ENCODE results near the gene SEMA4B. TPM values are rescaled to one million over a fixed set of nuclear protein-coding genes. Genes with fewer than 3 reads are reported as not detected.

SEMA4B gene
- total and polyA plus RNA-seq, 10 of the 15 experiments (the other 5 are each of a cell fraction or from before 2014, with no cell fraction given), result 0.87 to 26.0 (median 9.3) TPM

DNA sequence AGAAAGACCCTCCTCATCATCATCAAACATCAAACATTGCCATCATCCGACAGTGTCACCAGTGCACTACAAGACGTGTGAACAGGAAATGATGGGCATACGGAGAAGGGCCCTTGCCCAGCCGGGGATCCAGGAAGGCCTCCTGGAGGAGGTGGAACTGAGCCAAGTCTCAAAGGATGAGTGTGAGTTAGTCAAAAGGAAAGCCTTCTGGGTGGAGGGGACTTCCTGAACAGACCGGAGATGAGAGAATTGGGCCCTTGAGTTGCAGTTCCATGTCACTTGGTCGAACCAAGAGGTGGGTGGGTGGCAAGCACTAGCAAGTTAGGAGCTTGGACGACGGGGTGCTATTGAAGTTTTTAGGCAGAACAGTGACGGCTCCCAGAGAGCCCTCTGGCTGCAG lies 8.5 kb downstream of the SEMA4B start (continued):
- TF ChIP-seq, protein P1, sequence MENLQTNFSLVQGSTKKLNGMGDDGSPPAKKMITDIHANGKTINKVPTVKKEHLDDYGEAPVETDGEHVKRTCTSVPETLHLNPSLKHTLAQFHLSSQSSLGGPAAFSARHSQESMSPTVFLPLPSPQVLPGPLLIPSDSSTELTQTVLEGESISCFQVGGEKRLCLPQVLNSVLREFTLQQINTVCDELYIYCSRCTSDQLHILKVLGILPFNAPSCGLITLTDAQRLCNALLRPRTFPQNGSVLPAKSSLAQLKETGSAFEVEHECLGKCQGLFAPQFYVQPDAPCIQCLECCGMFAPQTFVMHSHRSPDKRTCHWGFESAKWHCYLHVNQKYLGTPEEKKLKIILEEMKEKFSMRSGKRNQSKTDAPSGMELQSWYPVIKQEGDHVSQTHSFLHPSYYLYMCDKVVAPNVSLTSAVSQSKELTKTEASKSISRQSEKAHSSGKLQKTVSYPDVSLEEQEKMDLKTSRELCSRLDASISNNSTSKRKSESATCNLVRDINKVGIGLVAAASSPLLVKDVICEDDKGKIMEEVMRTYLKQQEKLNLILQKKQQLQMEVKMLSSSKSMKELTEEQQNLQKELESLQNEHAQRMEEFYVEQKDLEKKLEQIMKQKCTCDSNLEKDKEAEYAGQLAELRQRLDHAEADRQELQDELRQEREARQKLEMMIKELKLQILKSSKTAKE (IDR thresholded peaks at IDR 0.05; ENCODE audit: low read depth, poor library complexity, severe bottlenecking), result no peak
- TF ChIP-seq, protein P2, sequence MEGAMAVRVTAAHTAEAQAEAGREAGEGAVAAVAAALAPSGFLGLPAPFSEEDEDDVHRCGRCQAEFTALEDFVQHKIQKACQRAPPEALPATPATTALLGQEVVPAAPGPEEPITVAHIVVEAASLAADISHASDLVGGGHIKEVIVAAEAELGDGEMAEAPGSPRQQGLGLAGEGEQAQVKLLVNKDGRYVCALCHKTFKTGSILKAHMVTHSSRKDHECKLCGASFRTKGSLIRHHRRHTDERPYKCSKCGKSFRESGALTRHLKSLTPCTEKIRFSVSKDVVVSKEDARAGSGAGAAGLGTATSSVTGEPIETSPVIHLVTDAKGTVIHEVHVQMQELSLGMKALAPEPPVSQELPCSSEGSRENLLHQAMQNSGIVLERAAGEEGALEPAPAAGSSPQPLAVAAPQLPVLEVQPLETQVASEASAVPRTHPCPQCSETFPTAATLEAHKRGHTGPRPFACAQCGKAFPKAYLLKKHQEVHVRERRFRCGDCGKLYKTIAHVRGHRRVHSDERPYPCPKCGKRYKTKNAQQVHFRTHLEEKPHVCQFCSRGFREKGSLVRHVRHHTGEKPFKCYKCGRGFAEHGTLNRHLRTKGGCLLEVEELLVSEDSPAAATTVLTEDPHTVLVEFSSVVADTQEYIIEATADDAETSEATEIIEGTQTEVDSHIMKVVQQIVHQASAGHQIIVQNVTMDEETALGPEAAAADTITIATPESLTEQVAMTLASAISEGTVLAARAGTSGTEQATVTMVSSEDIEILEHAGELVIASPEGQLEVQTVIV (IDR thresholded peaks at IDR 0.05; ENCODE audit: borderline replicate concordance, partially characterized antibody), result no peak
- TF ChIP-seq MEF2A (IDR thresholded peaks at IDR 0.05; ENCODE audit: insufficient read depth, low read depth, low read length) (0 out of 2 replicates have a peak, but pooled peaks have one; percentile 9), YY1 (IDR thresholded peaks at IDR 0.05; ENCODE audit: low read depth, low read length) (0 out of 2 replicates have a peak, but pooled peaks have one; percentile 14), STAT3 (IDR thresholded peaks at IDR 0.05; ENCODE audit: low read depth, low read length) (no peak), RAD51 (IDR thresholded peaks at IDR 0.05) (no peak), JUNB (IDR thresholded peaks at IDR 0.05) (peak; percentile 90), MYC (IDR thresholded peaks at IDR 0.05; ENCODE audit: insufficient read depth, insufficient read length, insufficient replicate concordance, low read length, severe bottlenecking) (no peak), EED (IDR thresholded peaks at IDR 0.05; ENCODE audit: low read depth) (peak; percentile 90), SIX5 (IDR thresholded peaks at IDR 0.05; ENCODE audit: low read depth, low read length, severe bottlenecking) (no peak), TCF12 (IDR thresholded peaks at IDR 0.05; ENCODE audit: low read depth, low read length) (no peak), SMARCA5 (IDR thresholded peaks at IDR 0.05) (peak; percentile 79; the same call in 1 of the 2 replicates)
- TF ChIP-seq, protein P3, sequence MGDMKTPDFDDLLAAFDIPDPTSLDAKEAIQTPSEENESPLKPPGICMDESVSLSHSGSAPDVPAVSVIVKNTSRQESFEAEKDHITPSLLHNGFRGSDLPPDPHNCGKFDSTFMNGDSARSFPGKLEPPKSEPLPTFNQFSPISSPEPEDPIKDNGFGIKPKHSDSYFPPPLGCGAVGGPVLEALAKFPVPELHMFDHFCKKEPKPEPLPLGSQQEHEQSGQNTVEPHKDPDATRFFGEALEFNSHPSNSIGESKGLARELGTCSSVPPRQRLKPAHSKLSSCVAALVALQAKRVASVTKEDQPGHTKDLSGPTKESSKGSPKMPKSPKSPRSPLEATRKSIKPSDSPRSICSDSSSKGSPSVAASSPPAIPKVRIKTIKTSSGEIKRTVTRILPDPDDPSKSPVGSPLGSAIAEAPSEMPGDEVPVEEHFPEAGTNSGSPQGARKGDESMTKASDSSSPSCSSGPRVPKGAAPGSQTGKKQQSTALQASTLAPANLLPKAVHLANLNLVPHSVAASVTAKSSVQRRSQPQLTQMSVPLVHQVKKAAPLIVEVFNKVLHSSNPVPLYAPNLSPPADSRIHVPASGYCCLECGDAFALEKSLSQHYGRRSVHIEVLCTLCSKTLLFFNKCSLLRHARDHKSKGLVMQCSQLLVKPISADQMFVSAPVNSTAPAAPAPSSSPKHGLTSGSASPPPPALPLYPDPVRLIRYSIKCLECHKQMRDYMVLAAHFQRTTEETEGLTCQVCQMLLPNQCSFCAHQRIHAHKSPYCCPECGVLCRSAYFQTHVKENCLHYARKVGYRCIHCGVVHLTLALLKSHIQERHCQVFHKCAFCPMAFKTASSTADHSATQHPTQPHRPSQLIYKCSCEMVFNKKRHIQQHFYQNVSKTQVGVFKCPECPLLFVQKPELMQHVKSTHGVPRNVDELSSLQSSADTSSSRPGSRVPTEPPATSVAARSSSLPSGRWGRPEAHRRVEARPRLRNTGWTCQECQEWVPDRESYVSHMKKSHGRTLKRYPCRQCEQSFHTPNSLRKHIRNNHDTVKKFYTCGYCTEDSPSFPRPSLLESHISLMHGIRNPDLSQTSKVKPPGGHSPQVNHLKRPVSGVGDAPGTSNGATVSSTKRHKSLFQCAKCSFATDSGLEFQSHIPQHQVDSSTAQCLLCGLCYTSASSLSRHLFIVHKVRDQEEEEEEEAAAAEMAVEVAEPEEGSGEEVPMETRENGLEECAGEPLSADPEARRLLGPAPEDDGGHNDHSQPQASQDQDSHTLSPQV (IDR thresholded peaks at IDR 0.05), result no peak
- TF ChIP-seq, protein P4, sequence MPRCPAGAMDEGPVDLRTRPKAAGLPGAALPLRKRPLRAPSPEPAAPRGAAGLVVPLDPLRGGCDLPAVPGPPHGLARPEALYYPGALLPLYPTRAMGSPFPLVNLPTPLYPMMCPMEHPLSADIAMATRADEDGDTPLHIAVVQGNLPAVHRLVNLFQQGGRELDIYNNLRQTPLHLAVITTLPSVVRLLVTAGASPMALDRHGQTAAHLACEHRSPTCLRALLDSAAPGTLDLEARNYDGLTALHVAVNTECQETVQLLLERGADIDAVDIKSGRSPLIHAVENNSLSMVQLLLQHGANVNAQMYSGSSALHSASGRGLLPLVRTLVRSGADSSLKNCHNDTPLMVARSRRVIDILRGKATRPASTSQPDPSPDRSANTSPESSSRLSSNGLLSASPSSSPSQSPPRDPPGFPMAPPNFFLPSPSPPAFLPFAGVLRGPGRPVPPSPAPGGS (IDR thresholded peaks at IDR 0.05; ENCODE audit: borderline replicate concordance, insufficient read depth, low read depth, low read length, poor library complexity, severe bottlenecking), result no peak
- TF ChIP-seq, protein P5, sequence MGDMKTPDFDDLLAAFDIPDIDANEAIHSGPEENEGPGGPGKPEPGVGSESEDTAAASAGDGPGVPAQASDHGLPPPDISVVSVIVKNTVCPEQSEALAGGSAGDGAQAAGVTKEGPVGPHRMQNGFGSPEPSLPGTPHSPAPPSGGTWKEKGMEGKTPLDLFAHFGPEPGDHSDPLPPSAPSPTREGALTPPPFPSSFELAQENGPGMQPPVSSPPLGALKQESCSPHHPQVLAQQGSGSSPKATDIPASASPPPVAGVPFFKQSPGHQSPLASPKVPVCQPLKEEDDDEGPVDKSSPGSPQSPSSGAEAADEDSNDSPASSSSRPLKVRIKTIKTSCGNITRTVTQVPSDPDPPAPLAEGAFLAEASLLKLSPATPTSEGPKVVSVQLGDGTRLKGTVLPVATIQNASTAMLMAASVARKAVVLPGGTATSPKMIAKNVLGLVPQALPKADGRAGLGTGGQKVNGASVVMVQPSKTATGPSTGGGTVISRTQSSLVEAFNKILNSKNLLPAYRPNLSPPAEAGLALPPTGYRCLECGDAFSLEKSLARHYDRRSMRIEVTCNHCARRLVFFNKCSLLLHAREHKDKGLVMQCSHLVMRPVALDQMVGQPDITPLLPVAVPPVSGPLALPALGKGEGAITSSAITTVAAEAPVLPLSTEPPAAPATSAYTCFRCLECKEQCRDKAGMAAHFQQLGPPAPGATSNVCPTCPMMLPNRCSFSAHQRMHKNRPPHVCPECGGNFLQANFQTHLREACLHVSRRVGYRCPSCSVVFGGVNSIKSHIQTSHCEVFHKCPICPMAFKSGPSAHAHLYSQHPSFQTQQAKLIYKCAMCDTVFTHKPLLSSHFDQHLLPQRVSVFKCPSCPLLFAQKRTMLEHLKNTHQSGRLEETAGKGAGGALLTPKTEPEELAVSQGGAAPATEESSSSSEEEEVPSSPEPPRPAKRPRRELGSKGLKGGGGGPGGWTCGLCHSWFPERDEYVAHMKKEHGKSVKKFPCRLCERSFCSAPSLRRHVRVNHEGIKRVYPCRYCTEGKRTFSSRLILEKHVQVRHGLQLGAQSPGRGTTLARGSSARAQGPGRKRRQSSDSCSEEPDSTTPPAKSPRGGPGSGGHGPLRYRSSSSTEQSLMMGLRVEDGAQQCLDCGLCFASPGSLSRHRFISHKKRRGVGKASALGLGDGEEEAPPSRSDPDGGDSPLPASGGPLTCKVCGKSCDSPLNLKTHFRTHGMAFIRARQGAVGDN (IDR thresholded peaks at IDR 0.05), result no peak
